Measurements from ENCODE around the gene SYT6.

SYT6 gene

DNA sequence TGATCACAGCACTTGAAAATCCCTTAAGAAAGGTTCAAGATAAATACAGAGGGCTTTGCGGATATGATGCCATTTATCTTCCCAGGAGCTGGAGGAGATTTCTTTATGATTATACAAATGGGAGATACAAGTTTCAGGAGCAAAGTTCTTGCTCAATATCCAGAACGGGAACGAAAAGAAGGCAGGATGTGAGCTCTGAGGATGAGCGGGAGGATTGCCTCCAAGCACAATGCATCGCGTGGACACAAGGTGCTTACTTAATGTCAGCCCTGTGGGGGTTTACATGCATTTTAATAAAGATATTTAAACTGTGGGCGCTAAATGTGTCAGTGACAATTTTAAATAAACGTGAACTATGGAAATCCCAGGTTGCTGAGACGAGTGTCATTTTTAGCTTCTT is 59.0 kb downstream of the SYT6 start:
- DNase-seq (ENCODE audit: insufficient read length, low spot score) (no peak), FAIRE-seq (no peak)

DNA sequence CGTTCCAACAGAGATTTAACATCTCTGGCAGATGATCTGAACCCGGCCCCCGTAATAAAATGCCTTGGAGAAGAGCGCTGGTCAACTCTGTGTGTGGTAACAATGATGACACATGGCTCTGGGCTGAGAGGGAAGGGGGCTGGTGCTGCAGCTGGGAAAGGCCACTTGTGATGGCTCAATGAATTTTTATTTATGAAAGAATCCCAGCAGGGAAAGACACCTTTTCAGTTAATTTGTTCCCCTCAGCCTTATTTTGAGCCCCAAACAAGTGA is 59.4 kb downstream of the SYT6 start:
- FAIRE-seq (no peak), DNase-seq (ENCODE audit: insufficient read length, low spot score) (no peak)

DNA sequence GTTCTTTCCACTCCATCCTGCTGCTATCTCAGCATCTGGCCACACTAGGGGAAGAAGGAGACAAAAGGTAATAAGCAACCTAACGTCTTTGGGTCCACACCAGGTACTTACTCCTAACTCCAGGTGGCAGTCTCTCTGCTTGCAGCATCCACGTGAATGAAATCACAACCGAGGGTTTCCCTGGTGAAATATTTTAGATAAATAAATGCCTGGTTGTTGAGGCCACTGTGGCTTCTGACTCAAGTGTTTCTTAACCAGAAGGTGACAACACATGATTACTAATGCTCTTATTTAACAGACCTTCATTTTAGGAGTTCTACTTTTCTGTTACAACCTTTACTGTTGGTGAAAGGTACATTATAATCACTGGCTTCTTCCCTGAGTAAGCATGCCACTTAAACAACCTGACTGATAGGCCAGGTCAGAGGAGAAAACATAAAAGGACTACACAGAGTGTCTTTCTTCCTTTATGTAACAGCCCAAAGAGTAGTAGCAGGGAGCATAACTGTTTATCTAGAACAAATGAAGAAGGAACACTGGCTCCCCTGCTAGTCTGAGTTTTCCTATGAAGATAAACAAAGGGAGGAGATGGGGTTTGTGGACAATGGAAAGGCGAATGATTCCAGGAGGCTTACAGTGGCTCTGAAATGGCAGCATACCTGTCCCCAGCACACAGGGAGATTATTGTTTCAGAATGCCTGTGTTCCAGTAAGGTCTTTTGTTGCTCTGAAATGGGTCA is 59.9 kb downstream of the SYT6 start:
- DNase-seq (ENCODE audit: insufficient read length, low spot score): no peak
- FAIRE-seq: no peak

DNA sequence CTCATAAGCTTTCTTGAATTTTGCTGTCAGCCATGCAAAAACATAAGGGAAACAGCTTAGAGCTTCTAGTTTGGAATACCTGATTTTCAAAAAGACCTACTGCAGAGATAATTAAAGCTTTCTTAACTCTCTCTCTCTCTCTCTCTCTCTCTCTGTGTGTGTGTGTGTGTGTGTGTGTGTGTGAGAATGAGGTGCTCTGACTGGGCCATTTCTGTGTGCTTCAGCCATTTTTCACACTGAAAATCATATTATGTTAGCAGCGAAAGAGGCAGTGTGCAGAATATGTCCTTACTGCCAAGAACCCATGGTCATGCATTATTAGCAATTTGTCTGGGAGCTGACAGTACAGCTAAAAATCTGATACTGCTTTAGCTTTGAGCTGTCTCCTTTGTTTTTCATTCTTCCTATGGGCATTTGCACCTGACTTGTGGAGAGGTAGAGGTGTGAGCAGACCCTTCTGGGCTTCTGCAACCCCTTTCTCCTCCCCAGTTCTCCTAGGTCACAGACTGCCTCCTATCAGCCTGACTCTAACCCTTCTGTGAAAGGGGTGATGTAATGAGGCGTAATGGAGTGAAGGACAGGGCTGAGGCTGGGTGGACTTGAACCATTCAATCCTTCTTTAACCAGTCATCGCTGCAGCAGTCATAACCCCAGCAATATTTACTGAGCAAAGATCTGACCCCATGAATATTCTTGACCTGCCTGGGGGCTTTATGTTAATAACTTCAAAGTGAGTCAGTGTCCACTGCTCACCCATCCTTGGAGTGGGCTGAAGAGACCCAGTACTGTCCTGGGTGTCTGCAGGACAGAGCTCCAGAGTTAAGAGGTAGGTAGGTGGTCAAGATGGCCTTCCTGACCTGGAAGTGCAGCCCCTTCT is 61.2 kb downstream of the SYT6 start:
- no peak for FAIRE-seq

DNA sequence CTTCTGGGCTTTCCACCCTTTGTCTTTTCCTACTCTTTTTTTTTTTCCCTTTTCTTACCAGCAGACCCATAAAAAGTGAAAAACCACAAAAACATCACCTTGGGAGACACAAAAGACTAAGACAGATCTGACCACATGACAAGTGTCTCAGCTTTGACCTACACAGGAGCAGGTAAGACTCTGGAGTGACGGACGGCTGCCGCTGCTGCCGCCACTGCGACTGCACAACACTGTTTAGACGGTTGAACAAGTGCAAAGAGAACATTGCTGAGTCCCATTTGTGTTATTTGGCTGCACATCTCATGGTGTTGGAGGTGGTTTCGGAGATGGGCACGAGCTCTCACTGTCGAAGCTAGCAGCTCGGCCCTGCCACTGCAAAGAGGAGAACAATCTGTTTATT is 62.0 kb downstream of the SYT6 start:
- DNase-seq (ENCODE audit: insufficient read length, low spot score): no peak
- FAIRE-seq: no peak

More for the DNA sequence above, 61.2 kb downstream of the SYT6 start:
- DNase-seq (ENCODE audit: insufficient read length, low spot score): no peak

DNA sequence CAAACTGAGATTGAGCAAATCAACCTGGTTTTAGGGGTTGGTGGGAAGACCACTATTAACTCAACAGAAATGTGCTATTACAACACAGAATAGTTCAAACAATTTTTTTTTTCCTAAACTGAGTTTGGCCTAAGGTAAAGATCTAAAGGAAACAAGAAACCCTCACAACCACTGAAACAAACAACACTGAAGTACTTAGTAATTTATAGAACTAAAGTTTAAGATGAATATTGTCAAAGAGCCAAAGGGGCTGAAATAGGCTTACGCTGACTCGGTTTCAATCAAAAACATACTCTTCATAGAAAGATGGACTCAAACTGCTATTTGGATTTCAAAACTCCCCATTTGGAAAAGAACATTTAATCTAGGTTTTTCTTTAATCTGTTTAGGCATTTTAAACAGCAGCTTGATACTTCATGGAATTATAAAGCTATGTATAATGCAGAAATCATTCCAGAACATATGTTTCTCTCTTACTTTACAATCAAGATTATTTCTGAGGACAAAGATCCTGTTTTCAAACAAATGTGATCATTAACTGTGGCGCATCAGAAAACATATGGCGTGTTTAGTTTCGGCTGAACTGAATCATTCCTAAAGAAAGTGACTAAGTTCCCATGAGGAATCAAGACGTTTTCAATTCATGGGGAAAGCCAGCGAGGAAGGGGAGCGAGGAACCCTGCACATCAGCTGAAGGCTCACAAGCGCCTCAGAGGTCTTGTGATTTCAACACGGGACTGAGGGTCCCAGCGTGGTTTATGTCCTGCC is 62.7 kb downstream of the SYT6 start:
- FAIRE-seq (no peak), DNase-seq (ENCODE audit: insufficient read length, low spot score) (no peak)

DNA sequence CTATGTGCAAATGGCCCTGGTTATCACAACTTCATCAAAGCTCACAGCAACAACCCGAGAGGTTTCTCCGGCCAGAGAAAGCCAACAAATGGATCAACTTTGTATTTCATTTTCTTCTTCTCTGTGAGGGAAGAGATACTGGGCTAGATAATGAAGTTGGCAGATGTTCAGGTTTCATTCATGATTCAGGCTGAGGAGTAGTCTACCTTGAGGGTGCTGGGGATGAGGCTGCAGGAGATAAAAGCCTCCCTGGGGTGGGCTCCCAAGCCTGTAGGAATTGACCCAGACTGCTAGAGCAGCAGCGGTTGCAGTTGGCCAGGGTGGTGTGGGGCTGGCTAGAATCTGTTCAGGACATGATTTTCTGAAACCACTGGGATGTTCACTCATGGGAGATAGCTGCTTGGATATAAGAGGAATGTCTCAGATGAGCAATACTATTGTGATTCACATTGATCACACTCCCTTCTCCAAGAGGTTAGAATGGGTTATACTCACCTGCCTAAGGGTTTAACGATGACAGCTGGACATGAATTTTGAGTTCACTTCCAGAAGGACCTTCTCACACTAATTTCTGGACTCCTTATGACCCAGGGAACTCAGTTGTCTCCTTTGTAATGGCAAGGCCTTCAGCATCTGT is 64.0 kb downstream of the SYT6 start:
- FAIRE-seq: no peak
- no peak for DNase-seq (ENCODE audit: insufficient read length, low spot score)

DNA sequence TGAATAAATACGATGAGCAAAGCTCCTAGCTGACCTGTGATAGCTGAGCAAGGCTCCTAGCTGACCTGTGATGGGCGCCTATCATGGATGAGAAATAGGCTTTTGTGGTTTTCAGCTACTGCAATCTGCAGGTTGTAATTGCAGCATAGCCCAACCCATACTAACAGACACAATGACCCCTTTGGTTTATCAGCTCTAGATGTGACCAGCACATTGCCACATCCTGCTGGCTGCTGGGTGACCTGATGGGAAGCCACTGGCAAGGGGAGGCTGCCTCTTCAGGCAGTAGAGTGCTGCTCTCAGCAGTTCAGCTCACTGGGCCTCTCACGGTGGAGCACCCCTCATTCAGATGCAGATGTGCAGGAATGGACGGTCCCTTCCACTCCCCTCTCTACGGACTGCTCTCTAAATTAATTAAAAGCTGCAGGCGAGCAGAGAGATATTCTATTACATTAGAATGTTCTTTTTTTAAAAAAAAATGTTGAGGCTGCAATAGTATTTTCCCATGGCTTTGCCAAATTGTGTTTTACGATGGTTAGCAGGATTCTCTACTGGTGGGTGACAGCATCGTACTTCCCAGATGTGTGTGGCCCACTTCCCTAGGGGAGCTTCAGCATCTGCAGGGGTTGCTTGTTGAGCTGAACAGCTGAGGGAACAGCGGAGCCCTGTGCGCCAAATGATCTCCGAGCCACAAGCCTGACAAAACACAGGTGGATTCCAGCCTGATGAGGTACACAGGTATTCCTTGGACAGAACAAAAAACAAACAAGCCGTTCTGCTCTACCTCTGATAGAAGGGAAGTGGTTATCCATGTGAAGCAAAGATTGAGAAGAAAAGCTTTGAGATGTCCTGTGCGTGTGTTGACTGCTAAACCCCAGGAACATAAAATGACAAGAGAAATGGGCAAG is 65.0 kb downstream of the SYT6 start:
- DNase-seq (ENCODE audit: insufficient read length, low spot score) (no peak), FAIRE-seq (no peak)

DNA sequence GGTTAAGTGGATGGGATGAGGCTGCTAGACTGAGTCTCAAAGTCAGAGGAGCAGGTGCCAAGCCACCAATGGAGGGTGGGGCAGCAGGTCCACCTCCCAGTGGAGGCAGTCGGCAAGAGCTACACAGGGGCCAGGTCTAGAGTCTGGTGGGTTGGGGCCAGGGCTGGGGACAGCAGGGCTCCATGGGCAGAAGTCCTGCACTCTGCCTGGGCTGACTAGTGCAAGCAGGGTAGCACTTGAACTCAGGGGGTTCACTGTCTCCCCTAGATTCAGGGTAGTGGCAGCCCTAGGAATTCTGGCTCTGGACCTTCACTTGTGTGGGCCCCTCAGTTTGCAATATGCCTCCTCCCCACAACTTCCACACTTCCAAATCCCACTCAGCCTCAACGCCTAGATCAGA is 66.2 kb downstream of the SYT6 start:
- DNase-seq (ENCODE audit: insufficient read length, low spot score) (no peak), FAIRE-seq (no peak)

DNA sequence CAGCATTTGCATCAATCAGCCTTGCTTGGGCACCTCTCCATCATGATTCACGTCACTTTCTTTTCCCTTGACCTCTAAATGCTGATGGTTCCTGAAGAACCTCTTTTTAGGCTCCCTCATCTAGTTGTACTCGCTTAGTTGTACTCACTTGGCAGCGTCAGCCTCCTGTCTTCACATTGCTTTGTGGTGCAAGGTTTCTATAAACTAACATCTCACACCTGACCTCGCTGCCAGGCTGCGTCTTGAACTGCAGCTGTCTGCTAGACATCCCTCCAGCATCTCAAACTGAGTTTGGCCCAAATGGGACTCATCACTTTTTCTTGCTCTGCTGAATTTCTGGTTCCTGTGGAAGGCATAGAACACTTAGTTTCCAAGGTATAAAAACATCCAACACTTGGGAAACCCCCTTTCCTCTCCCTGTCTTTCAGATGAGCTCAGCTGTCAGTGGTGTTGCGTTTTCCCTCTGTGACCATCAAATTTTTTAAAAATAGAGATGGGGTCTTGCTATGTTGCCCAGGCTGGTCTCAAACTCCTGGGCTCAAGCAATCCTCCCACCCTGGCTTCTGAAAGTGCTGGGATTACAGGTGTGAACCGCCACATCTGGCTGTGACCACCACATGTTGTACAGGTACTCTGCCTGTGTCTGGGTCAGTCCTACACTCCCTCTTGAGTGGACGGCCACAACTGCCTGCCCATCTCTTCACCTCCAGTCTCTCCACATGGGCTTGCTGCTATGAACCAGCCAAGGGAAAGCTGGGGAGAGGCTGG is 66.9 kb downstream of the SYT6 start:
- DNase-seq (ENCODE audit: insufficient read length, low spot score): no peak
- no peak for FAIRE-seq

DNA sequence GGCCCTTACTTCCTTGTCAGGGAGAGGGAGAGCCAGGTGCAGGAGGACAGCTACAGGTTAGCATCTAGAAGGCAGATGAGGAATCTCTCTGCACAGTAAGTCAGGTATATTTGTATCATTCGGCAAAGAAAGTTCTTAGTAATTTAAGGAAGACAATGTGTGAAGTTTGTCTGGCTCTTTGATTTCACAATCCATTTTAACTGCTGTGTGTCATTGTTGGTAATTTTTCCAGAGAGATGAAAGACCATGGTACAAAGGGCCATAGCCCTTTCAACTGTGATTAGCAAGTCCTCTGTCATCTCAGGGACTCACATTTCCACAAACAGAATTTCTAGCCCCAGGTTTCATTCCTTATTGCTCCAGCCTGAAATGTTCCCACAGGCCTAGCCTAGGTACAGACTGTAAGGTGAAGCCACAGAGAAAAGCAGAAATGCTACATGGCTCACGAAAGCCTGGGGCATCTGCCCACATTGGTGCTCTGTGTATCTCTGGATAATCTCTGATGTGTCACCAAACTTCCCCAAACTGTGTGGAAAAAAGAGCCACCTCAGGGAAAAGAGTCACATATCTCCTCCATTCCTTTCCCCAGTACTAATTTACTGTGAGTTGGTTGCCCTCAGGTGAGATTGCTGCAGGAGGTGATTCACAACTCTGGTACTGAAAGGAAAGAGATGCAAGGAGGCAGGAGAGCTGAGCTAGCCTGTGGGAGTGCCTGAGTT is 70.6 kb downstream of the SYT6 start:
- DNase-seq (ENCODE audit: insufficient read length, low spot score) (no peak), FAIRE-seq (no peak)

DNA sequence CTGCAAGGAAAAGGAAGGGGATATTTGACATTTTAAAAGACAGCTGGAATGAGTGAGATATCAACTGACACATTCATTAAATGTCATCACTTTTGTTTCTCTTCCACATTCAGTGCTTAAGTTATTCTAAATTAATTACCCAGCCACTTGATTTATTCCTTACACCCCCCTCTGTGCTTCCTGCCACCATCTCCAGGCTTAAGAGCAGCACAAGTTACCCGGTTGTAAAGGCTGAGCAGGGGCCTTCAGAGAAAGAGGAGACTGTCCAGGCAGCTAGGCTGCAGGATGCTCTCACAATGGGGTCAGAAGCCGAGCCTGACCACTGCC is 71.4 kb downstream of the SYT6 start:
- FAIRE-seq: no peak
- no peak for DNase-seq (ENCODE audit: insufficient read length, low spot score)

DNA sequence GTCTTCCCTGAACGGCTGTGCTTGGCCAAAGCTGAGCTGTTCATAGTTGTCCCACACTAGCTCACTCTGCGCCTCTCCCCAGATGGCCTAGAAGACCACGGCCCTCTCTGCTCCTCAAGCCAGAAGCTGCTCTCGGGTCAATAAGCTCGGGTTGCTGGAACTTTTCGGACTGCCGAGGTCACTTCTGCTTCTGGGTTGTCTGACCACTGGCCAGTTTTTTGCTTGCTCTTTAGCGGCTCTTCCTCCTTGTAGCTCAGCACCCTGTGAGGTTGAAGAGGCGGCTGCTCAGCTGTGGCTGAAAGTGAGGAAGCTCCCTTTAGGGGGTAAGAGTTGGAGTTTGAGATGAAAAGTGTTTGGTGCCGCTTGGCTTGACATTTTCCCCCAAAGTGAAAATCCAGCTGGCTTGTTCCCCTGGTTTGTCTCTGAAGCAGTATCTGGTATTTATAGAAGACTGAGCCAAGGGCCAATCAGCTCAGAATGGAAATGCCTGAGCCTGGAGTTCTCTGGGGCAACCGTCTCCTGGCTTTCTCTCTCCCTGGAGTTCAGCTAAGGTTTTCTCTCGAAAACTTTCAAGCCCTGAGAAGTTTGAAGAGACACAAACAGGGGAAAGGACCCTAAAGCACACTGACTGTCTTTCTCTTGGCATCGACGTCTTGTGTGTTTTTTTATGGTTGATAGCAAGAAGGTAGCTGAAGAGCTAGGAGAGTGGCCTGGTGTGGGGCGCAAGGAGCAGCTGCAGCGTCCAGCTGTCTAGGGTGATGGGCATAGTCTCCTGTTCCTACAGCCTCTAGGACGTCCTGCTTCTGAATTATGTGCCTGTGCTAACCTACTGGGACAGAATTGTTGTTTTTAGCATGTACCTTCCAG is 72.0 kb downstream of the SYT6 start:
- DNase-seq (ENCODE audit: insufficient read length, low spot score) (no peak), FAIRE-seq (no peak)

DNA sequence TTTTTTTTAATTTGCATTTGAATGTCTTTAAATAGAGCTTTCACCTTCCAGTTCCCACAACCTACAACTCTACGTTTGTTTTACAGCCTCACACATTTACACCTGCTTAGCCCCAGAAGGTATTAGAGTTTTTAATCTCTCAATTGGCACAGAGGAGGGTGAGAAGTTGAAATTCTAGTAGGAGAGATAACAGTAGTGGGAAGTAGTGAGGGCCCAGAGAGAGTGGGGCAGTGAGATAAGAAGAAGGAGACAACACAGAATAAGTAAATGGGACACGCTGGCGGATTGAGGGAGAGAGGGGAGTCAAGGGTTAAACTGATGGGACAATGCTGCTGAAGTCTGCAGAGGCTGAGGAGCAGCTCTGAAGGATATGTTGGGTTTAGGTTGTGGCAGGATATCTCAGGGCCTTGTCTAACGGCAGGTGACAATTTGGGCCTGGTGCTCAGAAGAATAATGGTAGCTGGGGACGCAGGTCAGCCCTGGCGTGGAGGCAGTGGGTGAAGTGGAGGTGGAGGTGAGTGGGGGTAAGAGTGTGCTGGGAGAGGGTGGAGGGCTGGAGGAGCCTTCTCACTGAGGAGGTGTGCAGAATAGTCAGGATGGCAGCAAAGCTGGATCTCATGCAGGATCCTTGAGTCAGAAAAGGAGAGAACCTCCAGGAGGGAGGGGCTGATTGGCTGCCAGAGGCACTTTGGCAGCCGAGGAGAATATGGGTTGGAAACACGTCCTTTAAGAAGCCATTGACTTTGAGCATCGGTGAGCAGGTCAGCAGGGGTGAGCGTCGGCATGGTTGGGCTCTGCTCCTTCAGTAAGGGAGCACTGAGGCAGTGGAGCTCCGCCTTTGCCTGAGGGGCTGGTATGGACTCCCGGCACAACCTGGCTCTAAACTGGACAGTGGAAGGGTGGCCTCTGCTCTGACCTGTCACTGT is 72.9 kb downstream of the SYT6 start:
- DNase-seq (ENCODE audit: insufficient read length, low spot score) (no peak), FAIRE-seq (no peak)

DNA sequence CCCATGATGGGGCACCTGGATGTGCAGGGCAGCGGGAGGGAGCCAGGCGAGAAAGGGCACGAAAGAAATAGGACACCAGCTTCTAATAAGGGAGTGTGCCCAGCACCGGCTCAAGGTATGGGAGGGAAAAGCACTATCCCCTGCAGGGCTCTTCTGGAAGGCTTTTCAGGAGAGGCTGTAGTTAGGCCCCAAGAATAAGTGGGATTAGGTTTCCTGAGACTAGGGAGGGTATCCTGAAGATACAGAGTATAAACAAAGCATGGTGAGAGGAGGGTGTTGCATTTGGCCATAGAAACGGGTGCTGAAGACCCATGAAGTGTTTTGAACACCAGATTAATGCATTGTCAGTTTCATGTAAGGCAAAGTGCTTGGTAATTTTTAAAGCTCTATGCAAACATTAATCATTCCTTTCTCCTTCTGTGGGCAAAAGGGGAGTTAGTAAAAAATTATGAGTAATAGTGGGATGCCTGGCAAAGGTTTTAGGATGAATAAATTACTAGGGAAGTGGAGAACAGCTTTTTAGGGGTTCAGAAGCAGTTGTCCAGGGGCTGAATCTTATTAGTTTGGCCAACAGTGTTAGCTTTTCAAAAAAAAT is 74.0 kb downstream of the SYT6 start:
- FAIRE-seq: no peak
- DNase-seq (ENCODE audit: insufficient read length, low spot score): no peak

DNA sequence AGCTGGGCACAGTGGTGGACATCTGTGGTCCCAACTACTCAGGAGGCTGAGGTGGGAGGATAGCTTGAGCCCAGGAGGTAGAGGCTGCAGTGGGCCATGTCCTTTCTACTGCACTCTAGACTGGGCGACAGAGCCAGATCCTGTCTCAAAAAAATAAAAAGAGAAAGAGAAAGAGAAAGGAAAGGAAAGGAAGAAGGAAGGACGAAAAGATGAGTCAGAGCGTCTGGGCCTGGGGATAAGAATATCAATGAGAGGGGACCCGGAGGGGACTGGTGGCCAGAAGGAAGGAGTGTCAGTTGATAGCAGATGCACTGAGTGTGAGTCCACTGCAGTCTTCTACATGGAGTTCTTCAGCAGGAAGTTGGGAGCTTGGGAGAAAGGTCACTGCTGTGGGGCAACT is 75.6 kb downstream of the SYT6 start:
- no peak for FAIRE-seq
- DNase-seq (ENCODE audit: insufficient read length, low spot score): no peak

DNA sequence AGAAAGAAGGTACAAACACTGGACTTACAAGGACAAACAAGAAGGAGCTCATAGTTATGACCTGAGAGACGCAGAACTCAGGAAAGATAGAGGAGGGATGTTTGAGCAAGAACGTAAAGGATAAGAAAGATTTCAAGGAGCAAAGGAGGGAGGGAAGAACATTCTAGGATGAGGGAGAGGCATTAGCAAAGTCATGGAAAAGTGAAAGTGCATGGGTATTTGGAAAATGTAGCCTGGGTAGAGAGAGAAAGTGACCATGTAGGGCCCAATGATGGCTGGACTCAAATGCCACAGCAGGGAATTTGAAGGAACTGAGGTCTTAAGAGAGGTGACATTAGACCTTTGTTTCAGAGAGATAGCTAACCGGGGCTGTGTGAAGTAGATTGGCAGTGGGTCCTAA is 76.5 kb downstream of the SYT6 start:
- DNase-seq (ENCODE audit: insufficient read length, low spot score) (no peak), FAIRE-seq (no peak)
